ENCODE measurements around the gene KIF13A.
"Not testable (repeated sequence)": the region's sequence is repeated elsewhere in the genome, so short reads cannot be mapped to it uniquely, and the experiment has no call there.

GRCh38 chr6:18010540-18010939 lies 23.1 kb upstream of the KIF13A start:
- TF ChIP-seq, protein P1, sequence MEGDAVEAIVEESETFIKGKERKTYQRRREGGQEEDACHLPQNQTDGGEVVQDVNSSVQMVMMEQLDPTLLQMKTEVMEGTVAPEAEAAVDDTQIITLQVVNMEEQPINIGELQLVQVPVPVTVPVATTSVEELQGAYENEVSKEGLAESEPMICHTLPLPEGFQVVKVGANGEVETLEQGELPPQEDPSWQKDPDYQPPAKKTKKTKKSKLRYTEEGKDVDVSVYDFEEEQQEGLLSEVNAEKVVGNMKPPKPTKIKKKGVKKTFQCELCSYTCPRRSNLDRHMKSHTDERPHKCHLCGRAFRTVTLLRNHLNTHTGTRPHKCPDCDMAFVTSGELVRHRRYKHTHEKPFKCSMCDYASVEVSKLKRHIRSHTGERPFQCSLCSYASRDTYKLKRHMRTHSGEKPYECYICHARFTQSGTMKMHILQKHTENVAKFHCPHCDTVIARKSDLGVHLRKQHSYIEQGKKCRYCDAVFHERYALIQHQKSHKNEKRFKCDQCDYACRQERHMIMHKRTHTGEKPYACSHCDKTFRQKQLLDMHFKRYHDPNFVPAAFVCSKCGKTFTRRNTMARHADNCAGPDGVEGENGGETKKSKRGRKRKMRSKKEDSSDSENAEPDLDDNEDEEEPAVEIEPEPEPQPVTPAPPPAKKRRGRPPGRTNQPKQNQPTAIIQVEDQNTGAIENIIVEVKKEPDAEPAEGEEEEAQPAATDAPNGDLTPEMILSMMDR (IDR thresholded peaks at IDR 0.05; ENCODE audit: insufficient read depth, low read length): not testable (repeated sequence)
- not testable (repeated sequence) for TF ChIP-seq POLR2AphosphoS5 (IDR thresholded peaks at IDR 0.05; ENCODE audit: low read depth); SPI1 (IDR thresholded peaks at IDR 0.05; ENCODE audit: borderline replicate concordance, low read depth)
- TF ChIP-seq, protein P2, sequence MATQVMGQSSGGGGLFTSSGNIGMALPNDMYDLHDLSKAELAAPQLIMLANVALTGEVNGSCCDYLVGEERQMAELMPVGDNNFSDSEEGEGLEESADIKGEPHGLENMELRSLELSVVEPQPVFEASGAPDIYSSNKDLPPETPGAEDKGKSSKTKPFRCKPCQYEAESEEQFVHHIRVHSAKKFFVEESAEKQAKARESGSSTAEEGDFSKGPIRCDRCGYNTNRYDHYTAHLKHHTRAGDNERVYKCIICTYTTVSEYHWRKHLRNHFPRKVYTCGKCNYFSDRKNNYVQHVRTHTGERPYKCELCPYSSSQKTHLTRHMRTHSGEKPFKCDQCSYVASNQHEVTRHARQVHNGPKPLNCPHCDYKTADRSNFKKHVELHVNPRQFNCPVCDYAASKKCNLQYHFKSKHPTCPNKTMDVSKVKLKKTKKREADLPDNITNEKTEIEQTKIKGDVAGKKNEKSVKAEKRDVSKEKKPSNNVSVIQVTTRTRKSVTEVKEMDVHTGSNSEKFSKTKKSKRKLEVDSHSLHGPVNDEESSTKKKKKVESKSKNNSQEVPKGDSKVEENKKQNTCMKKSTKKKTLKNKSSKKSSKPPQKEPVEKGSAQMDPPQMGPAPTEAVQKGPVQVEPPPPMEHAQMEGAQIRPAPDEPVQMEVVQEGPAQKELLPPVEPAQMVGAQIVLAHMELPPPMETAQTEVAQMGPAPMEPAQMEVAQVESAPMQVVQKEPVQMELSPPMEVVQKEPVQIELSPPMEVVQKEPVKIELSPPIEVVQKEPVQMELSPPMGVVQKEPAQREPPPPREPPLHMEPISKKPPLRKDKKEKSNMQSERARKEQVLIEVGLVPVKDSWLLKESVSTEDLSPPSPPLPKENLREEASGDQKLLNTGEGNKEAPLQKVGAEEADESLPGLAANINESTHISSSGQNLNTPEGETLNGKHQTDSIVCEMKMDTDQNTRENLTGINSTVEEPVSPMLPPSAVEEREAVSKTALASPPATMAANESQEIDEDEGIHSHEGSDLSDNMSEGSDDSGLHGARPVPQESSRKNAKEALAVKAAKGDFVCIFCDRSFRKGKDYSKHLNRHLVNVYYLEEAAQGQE (IDR thresholded peaks at IDR 0.05; ENCODE audit: insufficient replicate concordance, low read depth): not testable (repeated sequence)

Measured in HL-60 (cell line).